Activated CD8-positive, alpha-beta memory T cell treated with anti-CD3 and anti-CD28 coated beads for 24 hours (primary cell): Measurements from ENCODE around the gene CERK.

ENCODE experiments used
- DNase-seq: peaks from one replicate; pipeline ENCODE4 v3.0.0-alpha.2; 2020

The CERK gene

DNA sequence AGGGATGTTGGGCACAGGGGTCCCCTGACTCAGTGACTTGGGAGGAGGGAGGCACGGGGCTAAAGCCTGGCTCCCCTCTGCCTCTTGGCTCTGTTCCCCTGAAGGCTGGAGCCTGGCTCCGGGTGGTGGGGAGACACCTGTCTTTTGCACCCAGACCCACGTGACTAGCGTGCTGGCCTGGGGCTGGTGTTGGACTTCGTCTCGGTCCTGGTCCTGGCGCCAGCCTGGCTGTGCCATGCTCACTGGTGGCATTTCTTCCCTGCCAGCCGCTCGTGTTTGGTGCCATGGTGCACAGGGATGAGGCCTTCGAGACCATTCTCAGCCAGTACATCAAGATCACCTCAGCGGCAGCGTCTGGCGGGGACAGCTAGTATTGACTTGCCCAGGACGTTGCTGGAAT is 61.2 kb downstream of the CERK start:
- no peak for DNase-seq

DNA sequence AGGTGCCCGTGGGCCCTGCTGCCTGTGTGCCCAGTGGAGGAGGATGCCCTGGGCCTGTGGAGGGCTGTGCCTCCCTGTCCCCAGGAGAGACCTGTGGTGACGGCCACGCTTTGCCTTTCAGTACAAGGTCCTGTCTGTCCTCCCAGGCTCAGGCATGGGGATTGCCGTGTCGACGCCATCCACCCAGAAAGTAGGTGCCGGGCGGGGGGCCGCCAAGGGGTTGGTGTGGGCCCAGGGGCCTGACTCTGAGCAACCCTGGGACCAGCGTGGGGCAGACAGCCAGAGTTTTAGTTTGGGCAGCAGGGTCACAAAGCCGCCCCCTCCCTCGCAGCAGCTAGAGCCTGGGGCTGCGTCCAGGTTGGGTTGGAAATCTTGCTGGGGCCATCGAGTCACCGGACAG is 61.6 kb downstream of the CERK start:
- DNase-seq, result no peak

DNA sequence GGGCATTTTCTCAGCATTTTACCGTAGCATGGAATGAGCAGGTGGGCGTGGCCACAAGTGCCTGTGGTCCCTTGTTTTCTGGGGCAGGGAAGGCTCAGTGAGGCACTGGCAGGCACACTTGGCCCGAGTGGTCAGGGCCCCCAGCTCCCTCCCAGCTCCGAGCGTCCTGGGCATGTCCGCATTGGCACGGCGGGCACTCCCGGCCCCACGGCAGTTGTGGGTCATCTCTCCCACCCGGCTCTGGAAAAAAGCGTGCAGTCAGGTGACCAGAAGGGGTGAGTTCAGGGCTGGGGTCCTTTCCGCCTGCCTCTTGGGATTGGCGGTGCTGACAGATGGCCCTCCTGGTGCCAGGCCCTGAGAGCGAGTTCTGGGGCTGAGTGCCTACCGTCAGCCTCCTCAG is 62.1 kb downstream of the CERK start:
- DNase-seq, result no peak

DNA sequence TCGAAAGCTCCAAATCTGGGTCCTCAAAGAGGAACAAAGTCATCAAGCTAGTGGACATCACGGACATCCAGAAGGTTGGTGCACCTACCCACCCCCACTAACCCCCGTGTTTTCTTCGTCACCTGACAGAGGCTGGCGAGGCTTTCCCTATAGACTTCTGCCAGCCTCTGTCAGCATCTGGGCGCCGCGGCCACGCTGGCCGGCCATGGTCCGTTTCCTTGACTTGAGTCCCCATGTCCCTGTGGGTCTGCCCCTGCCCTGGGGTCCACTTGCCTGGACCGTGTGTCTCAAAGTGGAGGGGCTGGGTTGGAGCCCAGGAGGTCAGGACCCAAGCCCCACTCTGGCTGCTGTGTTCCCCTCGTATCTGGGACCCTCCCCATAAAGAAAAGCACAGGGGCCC is 62.6 kb downstream of the CERK start:
- no peak for DNase-seq

DNA sequence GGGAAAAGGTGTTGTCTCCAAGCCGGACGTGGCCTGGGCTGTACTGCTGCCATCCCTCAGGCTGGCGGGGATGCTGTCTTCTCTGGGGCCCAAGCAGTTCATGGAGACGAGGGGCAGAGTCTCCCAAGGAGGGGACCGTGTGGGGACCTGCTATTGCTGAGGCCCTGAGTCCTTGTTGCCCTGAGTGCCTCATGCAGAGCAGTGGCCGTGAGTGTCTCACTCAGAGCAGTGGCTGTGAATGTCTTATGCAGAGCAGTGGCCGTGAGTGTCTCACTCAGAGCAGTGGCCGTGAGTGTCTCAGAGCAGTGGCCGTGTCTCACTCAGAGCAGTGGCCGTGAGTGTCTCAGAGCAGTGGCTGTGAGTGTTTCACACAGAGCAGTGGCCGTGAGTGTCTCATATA is 63.1 kb downstream of the CERK start:
- no peak for DNase-seq

DNA sequence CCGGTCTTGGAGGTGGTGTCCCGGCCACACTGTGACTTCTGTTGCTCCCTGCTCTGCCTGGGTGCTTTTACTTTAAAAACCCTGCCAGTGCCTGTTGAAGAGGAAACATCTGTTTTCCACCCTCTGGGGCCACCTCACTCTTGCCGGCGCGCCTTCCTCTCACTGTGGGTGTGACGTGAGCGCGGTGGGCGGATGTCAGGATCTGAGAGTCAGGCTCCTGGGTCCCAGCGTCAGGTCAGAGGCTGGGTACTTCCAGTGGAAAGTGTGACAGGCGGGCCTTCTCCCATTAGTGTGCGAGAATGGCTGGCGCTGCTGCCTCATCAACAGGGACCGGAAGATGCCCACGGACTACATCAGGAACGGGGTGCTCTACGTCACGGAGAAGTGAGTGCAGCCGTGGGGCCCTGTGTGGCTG is 63.7 kb downstream of the CERK start:
- DNase-seq, result peak; percentile 93

DNA sequence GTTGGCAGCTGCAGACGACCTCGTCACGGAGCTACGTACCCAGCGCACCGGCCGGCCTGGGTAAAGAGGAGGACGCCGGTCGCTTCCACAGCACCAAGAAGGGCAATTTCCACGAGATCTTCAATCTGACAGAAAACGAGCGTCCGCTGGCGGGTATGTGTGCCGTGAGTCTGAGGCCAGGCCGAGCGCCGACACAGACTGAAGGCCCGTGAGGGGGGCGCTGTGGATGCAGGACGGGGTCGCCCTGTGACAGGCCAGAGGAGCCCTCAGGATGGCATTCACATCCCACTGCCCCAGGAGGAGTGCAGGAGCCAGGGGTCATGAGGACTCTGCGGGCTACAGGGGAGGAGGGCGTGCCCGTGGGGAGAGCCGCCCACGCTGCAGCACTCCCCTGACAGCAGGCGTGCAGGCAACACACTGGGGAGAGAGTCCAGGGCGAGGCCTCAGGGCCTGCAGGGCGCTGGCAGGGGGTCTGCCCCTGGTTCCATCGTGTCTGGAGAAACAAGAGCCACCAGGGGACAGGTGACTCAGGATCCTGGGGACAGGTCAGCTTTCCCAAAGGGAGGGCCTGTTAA is 64.3 kb downstream of the CERK start:
- DNase-seq, result no peak

DNA sequence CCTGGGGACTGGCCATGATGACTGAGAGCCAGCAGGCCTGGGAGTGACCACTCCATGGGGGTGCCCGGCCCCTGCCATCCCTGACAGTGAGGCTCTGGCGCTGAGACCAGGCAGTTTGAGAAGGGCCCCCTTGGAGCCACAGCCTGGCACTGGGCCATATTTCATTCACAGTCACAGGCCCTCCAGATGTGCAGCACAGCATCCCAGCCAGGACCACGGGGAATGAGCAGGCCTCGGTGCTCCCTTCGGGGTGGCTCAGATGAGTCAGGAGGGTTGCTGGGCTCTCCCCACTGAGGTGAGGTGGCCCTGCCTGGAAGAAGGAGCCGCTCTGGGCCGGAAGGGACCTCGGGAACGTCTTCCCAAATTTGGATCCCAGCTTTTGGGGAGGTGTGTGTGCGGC is 64.8 kb downstream of the CERK start:
- DNase-seq, result no peak

DNA sequence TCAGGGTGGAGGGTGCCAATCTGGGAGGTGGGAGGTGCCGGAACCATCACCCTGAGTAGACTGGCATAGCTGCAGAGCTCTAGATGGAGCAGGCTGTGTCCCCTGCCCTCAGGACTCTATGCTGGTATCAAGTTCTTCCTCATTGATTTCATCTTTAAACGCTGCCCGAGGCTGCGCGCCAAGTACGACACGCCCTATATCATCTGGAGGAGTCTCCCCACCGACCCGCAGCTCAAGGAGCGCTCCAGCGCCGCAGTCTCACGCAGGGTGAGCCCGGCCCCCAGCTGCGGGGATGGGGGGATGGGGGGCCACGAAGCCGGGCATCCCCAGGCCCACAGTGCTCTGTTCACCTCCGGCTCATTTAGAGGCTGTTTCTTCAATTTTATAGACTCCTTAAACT is 65.3 kb downstream of the CERK start:
- DNase-seq, result no peak

DNA sequence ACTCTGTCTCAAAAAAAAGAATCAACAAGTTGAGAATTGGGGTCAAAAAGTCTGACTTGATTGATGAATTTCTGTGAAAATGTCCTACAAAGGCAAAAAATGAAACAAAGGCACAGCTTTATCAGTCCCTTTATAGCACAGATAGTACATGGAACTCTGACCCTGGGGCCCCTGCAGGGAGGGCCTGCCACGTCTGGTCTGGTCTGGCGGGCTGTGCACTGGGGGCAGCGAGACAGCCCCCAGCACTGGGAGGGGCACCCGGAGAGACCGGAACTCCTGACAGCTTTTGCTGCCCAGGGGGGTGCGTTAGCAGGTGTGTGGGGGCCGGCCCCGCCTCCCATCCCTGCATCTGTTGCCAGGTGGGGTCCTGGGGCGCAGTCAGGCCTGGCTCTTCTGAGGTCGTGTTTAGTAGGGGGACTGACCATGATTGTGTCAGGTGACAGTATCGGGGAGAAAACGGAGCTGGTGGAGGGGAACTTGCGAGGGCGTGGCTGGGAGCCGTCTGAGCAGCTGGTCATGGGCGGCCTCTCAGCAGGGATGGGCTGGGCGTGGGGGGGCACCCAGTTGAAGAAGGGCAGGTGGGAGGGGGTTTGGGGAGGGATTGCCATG is 66.1 kb downstream of the CERK start:
- no peak for DNase-seq

DNA sequence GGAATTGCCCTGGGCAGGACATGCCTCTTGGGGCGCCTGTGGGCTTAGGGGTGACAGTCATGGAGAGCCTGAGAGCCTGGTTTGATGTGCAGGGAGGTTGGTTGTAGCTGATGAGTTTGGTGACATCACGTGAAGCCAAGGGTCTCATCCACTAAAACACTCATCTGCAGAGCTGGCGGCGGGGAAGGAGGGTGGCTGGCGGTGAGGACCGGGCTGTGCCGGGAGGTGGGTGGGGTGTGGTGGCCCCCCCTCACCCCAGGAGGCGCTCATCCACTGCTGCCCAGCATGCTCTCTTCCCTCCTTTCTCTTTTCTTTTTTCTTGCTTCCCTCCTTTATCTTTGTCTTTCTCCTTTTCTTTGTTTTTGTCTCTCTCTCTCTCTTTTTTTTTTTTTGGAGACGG is 68.9 kb downstream of the CERK start:
- DNase-seq, result no peak

DNA sequence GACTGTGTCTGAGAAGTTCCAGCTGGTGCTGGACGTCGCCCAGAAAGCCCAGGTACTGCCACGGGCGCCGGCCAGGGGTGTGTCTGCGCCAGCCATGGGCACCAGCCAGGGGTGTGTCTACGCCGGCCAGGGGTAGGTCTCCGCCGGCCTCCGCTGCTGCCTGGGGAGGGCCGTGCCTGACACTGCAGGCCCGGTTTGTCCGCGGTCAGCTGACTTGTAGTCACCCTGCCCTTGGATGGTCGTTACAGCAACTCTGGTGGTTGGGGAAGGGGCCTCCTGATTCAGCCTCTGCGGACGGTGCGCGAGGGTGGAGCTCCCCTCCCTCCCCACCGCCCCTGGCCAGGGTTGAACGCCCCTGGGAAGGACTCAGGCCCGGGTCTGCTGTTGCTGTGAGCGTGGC is 69.9 kb downstream of the CERK start:
- DNase-seq, result no peak

DNA sequence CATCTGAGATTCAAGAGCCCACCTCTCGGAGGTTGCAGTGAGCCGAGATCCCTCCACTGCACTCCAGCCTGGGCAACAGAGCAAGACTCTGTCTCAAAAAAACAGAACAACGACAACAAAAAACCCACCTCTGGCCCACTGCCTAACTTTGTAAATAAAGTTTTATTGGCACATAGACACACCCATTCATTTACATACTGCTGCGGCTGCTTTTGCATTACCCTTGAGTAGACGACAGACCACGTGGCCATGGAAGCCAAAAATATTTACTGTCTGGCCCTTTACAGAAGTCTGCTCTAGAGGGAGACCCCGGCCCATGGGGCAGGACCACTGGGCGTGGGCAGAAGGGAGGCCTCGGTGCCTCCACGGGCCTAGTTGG is 70.8 kb downstream of the CERK start:
- DNase-seq, result no peak

DNA sequence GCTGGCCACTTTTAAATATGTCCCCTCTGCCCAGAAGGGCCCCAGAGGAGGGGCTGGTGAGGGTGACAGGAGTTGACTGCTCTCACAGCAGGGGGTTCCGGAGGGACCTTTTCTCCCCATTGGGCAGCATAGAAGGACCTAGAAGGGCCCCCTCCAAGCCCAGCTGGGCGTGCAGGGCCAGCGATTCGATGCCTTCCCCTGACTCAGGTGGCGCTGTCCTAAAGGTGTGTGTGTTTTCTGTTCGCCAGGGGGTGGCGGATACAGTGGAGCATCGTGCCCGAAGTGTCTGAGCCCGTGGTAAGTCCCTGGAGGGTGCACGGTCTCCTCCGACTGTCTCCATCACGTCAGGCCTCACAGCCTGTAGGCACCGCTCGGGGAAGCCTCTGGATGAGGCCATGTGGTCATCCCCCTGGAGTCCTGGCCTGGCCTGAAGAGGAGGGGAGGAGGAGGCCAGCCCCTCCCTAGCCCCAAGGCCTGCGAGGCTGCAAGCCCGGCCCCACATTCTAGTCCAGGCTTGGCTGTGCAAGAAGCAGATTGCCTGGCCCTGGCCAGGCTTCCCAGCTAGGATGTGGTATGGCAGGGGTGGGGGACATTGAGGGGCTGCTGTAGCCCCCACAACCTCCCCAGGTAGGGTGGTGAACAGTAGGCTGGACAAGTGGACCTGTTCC is 71.3 kb downstream of the CERK start:
- DNase-seq, result no peak

DNA sequence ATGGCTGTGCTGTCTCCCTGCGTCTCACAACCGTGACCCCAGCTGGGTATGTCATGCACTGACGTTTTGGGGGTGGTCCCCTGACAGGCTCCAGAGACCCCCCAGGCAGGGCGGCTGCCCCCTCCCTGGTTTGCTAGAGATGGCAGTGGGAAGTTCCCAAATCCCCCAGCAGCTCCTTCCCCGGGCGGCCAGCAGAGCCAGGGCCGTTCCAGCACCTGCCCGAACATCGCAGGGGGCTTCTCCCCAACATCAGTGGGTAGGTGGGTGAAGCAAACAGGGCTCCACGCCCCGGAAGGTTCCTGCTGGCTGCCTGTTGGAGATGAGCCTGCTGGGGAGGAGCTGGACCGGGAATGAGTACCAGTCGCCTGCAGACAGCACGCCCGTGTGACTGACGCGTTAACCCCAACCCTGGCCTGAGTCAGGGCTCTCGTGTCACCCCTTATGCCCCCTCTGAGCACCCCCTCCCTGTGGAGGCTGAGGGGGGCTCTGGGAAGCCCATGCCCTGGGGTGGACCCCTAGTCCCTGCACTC is 72.2 kb downstream of the CERK start:
- DNase-seq, result no peak

DNA sequence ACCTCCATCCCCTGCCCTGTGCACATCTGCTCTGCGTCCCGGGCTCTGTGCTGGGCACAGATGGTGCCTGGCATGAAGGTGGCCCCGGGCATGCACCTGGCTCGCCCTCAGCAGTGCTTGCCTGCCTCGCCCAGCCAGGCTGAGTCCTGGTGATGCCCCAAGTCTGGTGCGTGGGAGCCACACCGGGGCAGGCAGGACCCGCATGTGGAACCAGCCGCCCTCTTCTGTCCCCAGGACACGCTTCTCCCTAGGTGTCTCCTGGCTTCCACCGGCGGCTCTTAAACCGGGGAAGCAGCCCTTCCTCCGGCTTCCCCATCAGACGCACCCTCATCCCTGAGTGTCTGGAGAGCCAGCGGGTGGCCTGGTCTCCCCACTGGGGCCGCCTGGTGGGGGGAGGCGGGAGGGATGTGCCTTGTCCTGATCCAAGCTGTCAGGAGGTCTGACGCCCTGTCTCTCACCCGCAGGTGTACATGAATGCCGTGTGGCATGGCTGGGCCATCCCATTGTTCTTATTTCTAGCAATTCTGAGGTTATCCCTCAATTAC is 72.8 kb downstream of the CERK start:
- DNase-seq, result no peak

DNA sequence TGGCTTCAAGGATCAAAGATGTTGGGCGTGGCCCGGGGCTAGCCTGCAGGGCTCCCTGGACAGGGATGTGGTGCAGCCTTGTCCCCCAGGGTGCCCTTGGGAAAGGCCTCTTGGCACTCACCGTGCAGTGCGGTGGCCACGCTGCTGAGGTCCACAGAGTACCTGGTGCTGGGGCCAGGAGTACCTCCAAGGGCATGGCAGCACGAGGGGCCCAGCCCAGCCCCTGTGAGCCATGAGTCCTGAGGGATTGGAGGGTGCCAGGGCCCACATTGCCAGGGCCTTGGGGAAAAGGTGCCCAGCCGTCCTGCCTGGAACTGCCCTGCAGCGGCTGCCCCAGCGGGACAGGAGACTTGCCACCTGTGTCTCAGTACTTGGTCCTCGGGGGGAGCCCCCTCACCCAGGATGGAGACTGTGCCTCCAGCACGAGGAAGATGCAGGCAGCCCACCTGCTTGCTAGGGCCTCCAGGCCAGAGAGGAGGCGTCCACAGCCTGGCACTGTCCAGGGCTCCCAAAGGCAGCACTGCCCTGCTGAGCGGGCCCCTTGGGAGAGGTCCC is 73.7 kb downstream of the CERK start:
- DNase-seq, result no peak

DNA sequence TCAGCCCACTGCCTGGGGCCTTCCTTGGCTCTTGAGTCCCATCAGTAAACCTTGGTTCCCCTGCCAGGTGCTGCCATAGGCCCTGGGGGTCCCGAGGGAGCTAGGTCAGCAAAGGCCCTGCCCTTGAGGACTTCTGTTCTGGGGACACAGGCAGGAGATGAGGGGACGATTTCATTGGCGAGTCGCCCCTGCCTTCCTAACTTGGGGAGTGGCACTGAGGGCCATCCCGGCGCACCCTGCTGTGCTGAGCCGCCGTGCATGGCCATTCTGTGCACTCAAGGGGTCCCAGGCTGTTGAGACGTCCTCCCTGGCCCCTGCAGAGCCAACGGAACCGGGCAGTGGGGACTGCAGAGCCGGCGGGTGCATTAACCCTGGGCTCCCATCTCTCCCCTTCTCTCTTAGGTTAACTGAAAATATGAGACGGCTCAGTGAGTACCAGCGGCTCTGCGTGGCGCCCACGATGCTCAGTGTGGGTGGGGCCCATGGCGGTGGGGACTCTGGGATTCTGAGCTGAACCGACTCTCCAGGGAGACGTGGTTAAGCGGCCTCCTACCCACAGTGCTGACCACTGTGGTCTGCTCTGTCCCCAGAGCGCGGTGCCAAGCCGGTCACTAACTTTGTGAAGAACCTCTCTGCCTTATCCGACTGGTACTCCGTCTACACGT is 74.5 kb downstream of the CERK start:
- DNase-seq, result no peak

DNA sequence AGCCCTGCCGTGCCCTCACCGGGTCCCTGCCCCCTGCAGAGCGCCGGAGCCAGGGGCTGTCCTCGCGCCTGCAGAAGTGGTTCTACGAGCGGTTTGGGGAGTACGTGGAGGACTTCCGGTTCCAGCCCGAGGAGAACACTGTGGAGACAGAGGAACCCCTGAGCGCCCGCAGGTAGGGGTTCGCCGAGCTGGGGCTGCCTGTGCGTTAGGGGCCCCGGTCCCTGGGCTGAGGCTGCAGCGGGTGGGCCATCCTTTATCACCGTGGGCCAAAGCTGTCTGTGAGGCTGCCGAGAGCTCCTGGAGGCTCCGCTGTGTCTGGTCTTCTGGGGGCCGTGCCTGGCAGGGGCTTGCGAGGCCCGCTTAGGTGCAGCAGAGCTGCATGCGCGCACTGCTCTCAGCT is 75.1 kb downstream of the CERK start:
- no peak for DNase-seq

DNA sequence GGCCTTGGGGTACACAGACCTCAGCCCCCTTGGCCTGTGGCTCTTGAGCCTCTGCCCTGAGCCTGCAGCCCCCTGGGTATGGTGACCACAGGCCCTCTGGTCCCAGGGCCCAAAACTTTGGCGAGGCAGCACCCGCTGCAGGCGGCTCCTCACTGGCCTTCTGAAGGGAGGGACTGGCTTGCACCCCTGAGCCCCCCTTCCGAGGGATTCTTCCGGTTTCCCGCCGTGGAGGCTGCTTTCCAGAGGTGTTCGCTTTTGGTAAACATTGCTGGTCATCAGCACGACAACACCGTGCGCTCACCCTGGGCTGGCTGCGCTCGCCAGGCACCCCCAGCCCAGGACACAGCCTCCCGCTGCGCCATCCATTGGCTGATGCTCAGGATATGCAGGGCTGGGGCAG is 75.8 kb downstream of the CERK start:
- no peak for DNase-seq

DNA sequence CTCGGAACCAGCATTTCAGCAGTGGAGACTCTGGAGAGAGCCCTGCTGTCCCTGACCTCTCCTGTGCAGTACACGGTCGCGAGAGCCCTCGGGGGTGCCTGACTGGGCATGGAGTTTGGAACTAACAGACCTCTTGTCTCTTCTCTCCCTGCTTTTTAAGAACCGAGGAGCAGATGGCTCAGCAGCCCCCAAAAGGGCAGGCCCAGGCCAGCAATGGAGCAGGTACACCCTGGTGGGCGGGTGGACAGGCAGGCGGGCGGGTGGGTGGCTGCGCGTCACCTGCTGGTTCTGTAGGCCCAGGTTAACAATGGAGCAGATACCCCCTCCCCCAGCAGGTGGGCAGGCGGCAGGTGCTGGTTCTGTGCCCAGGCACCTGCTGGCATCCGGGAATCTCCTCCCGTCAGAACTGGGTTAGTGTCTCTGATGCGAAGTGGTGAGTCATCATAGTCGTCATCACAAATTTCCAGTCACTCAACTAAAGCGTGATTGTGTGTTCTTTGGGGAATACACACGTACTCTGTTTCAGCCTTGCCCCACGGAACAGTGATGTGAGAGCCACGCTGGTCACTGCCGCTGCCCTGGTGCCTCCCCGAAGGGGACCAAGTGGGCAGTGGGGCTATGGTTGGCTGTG is 76.7 kb downstream of the CERK start:
- peak; percentile 66 for DNase-seq

DNA sequence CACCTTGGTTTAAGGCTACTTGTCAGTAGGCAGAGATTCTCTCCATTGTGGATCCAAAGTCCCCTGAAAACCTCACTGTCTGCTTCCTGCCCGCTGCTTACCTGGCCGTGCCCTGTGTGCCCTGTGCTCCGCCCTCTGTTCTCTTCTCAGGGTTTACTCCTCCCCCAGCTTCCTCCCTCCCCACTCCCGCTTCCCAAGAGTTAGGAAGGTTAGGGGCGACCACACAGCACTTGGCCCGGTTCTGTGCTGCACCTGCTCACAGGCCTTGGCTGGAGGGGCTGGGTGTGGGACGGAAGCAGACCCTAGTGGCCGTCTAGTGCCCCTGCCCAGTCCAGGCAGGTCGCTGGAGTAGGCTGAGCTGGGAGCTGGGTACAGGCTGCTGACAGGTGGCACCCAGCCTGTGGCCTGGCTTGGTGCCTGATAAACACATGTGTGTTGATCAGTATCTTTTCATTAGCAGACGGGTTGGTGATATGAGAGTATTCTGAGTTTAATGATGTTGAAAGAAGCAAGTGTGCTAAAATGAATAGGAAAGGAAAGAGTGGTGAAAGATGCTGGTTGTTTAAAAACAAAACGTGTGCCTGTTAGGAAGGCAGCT is 77.3 kb downstream of the CERK start:
- no peak for DNase-seq

DNA sequence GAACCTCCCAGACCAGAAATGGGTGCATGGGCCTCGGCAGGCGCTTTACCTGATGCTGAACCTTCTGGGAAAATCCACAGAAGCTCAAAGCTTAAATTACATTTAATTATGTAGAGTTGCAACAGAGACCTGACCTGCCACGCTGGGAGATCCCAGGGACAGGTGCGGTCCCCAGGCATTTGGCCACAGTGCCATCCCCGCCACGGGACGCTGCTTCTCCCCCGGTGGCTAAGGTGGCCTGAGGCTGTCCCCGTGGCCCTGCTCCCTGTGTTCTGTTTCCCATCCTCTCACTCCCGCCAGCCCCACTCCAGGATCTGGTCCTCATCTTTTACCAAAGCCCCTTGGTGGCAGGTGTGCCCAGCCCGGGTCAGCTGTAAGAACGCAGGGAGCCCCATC is 78.3 kb downstream of the CERK start:
- no peak for DNase-seq
